ENCODE results near the gene LPO.

The LPO gene

GRCh38 chr17:58308985-58309917 is 70.9 kb downstream of the LPO start:
- TF ChIP-seq CTCF (IDR thresholded peaks at IDR 0.05; ENCODE audit: low read length, missing control alignments): no peak
- H3K4me3 ChIP-seq (replicated peaks; ENCODE audit: low read depth, low read length): no peak overlapping the region
- DNase-seq (ENCODE audit: low read depth): no peak

GRCh38 chr17:58309918-58310259 is 71.5 kb downstream of the LPO start:
- DNase-seq (ENCODE audit: low read depth): no peak
- no peak overlapping the region for H3K4me3 ChIP-seq (replicated peaks; ENCODE audit: low read depth, low read length)
- TF ChIP-seq CTCF (IDR thresholded peaks at IDR 0.05; ENCODE audit: low read length, missing control alignments): no peak

GRCh38 chr17:58310511-58311428 is 72.4 kb downstream of the LPO start:
- no peak for TF ChIP-seq CTCF (IDR thresholded peaks at IDR 0.05; ENCODE audit: low read length, missing control alignments)
- no peak for DNase-seq (ENCODE audit: low read depth)
- no peak overlapping the region for H3K4me3 ChIP-seq (replicated peaks; ENCODE audit: low read depth, low read length)

- no peak for DNase-seq (ENCODE audit: low read depth)
- no peak overlapping the region for H3K4me3 ChIP-seq (replicated peaks; ENCODE audit: low read depth, low read length)
- no peak for TF ChIP-seq CTCF (IDR thresholded peaks at IDR 0.05; ENCODE audit: low read length, missing control alignments)
These were observed 73.1 kb downstream of the LPO start for GRCh38 chr17:58311429-58311894.

GRCh38 chr17:58312021-58312630 is 73.7 kb downstream of the LPO start:
- DNase-seq (ENCODE audit: low read depth): no peak
- H3K4me3 ChIP-seq (replicated peaks; ENCODE audit: low read depth, low read length): no peak overlapping the region
- TF ChIP-seq CTCF (IDR thresholded peaks at IDR 0.05; ENCODE audit: low read length, missing control alignments): no peak

- no peak for TF ChIP-seq CTCF (IDR thresholded peaks at IDR 0.05; ENCODE audit: low read length, missing control alignments)
- no peak for DNase-seq (ENCODE audit: low read depth)
- H3K4me3 ChIP-seq (replicated peaks; ENCODE audit: low read depth, low read length): no peak overlapping the region
These were observed 74.4 kb downstream of the LPO start for GRCh38 chr17:58312829-58313228.
